LHCN-M2 (cell line): Measurements from ENCODE around the gene KIF4A. TPM values are rescaled to one million over a fixed set of nuclear protein-coding genes. Genes with fewer than 3 reads are reported as not detected.
A peak's percentile ranks its signal among the peaks of the same experiment; 100 is the strongest.
"Not testable (repeated sequence)": the region's sequence is repeated elsewhere in the genome, so short reads cannot be mapped to it uniquely, and the experiment has no call there.

Experiments used
- DNase-seq: peaks from one replicate; pipeline ENCODE4 v3.0.0-alpha.2; 2012; ENCODE audit warnings: low read depth
- total RNA-seq: library from RNA; depleted of rRNA; stranded (reverse); fragments of >200 nt; gene quantifications from 2 replicates; pipeline ENCODE4 v1.2.3, GENCODE V29; 2014

KIF4A gene
- total RNA-seq, 1 experiment from 2014 or later, result 42.1 TPM

DNA sequence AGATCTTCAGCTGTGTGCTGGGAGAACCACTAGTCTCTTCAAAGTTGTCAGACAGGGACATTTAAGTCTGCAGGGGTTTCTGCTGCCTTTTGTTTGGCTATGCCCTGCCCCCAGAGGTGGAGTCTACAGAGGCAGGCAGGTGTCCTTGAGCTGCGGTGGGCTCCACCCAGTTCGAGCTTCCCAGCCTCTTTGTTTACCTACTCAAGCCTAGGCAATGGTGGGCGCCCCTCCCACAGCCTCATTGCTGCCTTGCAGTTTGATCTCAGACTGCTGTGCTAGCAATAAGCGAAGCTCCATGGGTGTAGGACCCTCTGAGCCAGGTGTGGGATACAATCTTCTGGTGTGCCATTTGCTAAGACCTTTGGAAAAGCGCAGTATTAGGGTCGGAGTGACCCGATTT, 78.8 kb downstream of the KIF4A start:
- DNase-seq, result not testable (repeated sequence)

DNA sequence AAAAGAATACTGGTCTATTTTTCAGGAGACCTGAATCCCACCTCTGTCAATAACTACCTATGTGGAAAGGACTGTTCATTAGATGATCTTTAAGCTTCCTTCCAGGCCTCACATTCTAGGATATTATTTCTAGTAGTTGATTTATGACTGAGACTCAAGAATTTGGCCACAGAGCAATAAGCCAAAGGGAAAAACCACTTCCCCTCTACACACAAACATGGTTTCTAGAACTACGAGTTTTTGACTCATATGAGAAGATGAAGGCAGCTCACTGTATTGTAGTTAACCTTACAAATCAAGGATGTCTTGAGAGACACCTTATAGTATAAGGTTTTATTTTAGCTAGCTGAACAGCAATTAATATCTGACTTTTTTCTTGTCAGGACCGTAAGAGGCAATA, 96.3 kb downstream of the KIF4A start:
- no peak for DNase-seq

DNA sequence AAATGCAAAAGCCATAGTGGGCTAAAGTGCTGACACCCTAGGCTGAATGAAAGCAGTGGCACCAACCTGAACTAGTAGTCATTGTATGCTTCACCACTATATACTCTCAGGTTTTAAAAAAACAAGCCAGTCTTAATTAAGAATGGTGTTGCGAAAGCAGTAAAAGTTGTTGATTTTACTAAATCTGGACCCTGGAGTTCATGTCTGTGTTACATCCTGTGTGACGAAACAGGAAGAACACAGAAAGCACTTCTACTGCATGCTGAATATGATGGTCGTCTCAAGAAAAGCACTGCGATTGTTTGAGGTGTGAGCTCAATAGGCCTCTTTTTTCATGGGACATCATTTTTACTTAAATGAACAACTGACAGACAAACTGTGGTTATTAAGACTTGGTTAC, 109.0 kb downstream of the KIF4A start:
- DNase-seq, result peak; percentile 3

DNA sequence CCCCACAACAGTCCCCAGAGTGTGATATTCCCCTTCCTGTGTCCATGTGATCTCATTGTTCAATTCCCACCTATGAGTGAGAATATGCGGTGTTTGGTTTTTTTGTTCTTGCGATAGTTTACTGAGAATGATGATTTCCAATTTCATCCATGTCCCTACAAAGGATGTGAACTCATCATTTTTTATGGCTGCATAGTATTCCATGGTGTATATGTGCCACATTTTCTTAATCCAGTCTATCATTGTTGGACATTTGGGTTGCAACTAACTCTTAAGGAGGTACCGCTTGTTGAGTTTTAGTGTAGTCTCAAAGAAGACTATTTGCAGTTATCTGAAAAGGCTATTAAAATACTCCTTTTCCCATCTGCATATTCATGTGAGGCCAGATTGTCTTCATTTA, 110.3 kb downstream of the KIF4A start:
- not testable (repeated sequence) for DNase-seq

DNA sequence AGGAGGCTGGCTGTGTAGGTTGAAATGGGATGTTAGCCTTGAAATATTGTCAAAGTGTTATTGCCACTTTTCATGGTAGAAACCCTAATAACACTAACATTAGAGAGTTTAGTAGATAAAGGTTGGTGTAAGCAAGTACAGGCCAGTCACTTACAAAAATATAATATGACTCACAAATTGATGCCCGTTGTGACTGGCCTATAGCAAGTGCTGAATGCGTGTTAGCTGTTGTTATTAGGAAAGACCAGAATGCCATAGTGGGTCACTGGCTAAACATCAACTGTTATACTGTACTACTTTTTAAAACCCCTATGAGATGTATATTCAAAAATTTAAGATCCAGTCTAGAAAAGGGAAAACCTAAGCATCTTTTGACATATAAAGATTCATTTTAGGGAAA, 112.8 kb downstream of the KIF4A start:
- no peak for DNase-seq

DNA sequence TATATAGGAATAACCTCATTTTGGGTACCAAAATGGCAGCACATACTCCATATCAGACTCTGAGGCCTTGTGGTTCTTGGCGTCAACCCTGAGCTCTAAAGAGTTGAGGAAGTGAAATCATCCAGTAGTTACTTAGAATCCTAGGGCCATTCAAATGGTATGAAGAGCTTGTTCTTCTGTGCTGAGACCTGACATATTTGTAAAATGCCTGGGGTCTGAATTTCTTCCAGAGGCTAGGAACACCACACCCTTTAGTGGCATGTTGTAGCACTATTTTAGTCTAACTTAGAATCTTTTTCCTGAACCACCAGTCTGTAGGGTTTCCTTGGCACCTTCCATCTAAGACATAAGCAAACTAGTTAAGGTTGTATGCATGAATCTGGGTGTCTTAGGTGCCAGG, 115.1 kb downstream of the KIF4A start:
- DNase-seq, result no peak

DNA sequence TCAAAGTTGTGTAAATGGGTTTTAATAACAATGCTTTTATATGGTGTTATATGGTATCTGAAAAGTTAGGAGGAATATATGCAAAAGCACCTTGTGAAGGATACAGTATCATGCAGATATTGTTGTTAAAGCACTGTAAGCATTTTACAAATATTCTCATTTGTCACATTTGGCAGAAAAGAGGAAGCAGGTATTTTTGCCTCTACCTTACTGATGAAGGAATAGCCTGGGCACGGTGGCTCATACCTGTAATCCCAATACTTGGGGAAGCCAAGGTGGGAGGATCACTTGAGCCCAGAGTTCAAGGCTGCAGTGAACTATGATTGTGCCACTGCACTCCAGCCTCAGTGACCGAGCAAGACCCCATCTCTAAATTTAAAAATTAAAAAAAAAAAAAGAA, 121.0 kb downstream of the KIF4A start:
- no peak for DNase-seq

DNA sequence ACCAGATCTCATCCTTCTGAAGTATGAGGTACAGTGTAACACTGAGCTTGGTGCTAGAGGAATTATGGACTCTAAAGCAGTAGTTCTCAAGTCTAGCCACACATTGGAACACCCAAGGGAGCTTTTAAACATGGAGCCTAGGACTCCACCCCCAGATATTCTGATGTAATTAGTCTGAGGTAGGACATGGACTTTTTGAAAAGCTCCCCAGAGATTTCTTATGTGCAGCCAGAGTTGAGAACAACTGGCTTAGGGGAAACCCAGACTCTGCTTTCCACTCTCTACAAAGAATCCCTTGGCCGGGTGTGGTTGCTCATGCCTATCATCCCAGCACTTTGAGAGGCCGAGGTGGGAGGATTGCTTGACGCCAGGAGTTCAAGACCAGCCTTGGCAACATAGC, 121.6 kb downstream of the KIF4A start:
- DNase-seq, result peak; percentile 5

DNA sequence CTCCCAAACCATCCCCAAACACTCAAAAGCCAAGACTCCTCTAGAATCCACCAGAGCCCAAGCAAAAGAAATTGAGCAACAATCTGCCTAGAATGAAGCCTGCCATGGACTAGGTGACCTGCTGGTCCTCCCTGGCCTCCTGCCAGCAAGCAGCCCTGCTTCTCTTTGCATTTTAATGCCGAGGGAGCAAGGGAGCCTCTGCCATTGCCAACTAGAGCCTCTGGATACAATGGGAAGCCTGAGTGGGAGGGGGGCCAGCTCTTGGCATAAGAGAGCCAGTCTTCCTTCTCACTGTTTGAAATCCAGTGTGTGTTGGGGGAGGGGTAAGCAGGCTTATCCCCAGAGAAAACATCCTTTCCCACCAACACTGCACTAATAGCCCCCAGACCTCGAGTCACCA, 131.7 kb downstream of the KIF4A start:
- no peak for DNase-seq

DNA sequence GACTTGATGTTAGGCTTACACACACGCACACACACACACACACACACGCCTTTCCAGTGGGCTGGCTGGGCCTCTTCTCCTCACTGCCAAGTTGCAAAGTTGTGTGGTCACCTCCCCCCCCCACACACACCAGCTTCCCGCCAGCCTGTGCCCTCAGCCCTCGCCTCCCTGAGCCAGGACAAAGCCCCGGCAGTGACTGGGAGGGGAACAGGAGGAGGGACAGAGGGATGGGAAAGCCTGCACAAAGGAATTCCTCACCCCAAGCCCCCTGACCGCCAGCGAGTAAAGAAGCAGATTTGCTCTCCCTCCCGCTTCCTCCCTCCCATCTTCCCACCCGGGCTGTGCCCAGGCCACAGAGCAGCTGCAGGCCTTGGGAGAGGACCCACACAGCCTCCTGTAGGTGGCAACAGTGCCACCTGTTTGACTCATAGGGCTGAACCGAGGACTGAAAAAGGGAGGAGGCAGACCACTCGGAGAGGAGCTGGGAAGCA, 133.0 kb downstream of the KIF4A start, which contains the start of gene GDPD2:
Gene GDPD2 (plus strand): TSS at position 464 of the 491 bp plus-strand sequence. CDS start 1,671 bp downstream, outside the sequence.
- DNase-seq, result peak; percentile 14

DNA sequence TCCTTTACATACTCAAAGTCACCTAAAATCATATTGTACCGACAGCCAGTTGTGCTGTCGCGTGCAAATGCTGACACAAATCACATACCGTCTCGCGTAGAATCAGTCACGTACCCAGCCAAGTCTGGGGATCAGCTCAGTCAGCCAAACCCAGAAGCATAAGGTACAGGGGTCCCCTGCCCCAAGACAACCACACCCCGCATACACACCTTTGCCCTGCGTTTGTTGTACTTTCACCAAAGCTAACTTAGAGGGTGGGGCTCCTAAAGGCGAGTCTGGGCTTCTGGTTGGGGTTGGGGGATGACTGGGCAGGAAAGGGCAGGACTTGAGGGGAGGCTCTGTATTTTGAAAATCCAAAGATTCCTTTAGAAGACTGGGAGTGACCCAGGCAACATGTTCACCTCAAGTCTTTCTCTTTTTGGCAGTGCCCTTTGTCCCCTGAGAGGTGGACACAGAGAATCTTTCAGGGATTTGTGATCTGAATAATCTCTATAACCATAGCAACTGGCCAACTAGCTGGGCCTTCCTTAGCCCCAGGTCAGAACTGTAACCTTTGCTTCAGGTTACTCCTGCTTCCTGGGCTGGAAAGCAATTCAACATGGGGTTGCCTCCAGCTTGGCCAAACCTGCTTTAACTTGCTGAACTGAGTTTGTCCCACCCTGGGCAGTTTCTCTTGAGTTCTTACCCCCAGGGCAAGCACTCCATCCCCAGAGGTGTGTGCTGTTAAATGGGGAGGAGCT, 134.2 kb downstream of the KIF4A start:
- DNase-seq, result no peak

DNA sequence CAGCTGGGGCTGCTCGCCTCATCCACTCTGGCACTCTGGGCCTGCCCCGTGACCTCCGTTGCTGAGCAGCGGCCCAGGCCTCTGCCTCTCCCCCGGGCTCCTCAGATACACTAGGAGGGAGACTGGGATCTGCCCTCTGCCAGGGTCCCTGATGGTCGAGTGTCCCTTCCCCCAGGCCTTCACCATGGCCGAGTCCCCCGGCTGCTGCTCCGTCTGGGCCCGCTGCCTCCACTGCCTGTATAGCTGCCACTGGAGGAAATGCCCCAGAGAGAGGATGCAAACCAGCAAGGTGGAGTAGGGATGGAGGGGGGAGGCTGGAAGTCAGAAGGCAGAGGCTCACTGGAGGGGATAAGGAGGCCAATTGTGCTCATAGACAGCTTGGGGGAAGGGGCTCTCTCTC, 134.9 kb downstream of the KIF4A start:
- DNase-seq, result no peak

DNA sequence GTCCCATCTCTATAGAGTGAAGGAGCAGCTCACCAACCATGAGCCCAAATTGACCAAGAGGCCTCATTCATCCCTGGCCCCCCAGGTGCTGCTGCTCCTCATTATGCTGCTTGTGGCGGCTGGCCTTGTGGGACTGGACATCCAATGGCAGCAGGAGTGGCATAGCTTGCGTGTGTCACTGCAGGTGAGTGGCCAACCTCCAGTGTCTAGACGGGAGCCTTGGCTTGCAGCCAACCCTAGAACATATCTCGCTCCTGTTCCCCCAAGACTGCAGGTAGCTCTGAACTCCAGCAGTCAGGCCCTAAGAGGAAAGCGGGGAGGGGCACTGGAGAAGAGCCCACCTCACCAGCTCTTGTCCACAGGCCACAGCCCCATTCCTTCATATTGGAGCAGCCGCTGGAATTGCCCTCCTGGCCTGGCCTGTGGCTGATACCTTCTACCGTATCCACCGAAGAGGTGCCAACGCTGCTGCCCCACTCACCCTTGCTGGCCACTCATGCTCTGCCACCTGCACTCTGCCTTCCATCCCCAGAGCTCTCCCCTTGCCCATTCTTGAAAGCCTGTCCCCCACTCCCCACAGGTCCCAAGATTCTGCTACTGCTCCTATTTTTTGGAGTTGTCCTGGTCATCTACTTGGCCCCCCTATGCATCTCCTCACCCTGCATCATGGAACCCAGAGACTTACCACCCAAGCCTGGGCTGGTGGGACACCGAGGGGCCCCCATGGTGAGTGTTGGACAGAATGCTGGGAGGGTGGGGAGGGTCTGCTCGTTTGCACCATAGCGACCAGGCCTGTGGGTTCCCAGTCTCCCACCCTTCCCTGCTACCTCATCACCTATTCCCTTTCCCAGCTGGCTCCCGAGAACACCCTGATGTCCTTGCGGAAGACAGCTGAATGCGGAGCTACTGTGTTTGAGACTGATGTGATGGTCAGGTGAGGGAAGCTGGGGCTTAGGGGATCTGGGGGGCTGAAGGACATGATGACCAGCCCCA, 136.7 kb downstream of the KIF4A start:
- DNase-seq, result no peak

DNA sequence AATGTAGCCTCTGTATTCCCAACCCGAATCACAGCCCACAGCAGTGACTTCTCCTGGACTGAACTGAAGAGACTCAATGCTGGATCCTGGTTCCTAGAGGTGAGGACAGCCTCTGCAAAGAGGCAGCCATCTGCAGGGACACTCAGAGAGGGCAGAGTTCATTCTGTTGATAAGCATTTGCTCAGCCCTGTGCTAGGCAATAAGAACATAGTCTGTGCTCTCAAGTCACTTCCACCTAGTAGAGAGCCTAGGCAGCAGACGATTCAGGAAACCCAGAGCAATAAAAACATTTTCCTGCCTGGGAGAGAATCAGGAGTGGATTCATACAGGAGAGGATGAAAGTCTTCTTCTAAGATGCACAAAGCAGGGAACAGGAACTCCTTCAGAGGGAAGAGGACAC, 137.5 kb downstream of the KIF4A start:
- DNase-seq, result no peak

DNA sequence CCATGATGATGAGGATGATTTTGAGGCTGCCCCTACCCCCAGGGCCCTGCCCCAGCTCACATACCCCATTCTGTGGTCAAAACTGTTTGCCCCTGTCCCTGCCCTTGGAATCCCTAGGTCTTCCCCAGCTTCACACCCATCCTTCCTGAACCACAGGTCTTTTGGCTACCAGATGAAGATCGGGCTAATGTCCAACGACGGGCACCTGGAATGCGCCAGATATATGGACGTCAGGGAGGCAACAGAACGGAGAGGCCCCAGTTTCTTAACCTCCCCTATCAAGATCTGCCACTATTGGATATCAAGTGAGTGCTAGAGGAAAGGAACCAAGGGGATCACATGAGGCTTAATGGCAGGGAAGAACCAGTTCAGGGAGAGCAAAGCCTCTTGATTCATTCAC, 139.9 kb downstream of the KIF4A start:
- DNase-seq, result no peak

DNA sequence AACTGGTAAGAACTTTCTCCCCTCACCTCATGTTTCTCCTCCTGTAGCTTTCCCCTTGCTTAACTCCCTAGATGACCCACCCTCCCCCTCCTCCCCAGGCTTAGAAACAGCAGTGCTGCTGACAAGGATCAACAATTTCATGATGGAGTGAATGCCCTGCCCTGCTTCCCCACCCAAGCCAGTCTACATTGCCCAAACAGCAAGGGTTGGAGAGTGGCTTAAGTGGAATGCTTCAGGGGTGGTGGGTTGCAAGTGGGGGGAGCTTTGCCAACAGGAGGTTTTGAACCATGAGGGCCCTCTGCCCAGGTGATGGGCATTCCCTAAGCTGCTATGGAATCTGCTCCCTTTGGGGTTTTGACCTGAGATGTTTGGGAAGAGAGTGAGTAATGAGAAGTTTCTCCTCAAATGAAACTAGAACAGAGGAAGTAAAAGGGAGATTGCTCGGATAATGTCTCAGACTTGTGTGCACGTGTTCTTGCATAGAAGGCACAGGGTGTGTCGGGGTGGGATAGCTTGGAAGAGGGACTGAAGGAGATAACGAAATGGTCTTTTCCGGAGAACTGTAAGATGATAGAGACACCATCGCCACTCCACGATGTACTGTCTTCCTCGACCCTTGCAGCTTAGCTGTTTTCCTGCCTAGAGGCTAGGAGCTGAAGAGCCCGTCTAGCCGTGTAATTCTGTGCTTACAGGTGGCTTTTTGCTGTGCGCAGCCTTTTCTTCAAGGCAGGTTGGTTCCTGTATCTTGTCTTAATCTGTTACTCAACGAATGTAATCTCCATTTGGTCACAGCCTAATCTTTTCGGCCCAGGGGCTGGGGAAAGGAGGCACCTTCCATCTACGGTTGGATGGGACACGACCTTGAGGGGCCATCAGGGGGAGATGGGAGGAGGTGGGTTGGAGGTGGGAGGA, 143.3 kb downstream of the KIF4A start:
- no peak for DNase-seq

DNA sequence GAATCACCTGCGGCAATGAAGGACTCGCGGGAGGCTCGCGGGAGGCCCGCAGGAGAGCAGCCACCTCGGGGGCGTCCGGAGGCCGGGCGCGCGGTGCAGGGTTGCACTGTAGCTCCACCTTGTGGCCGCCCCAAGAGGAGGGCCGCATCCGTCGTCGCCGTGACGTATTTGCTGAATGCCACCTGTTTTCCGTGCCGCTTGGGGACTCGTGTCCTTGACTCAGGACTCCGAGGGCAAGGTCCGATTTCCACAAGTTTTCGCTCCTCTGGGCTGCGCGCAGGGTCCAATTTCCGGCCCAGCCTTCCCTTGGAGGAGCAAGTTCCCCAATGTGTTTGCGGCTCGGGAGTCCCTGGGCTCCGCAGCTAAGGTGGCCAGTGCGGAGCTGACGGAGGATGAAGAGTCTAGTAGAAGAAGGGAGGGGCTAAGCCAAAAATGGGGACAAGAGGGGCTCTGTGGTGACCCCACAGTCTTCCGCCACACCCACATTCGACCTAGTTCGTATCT, 144.0 kb downstream of the KIF4A start:
- peak; percentile 44 for DNase-seq

DNA sequence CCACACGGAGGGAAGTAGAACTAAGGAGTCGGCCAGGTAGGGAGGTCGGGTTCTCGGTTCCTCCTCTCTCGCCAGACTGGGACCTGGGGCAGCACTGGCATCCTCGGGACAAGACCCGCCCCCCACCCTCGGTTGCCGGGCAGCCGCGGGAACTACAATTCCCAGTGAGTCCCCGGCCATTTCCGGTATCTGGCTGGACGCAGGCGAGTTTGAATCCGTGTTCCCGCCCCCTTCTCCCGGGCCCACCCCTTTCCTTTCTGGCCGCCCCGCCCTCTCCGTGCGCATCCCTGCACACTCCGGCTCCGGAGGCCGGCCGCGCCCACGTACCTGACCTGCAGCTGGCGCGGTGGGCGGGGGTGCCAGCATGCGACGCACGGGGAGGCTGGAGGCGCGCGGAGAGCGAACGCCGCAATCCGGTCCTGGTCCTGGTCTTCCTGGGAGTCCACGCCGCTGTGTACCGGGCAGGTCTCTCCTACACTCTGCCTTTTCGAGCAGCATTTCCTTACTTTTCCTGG, 144.5 kb downstream of the KIF4A start:
- peak; percentile 74 for DNase-seq

DNA sequence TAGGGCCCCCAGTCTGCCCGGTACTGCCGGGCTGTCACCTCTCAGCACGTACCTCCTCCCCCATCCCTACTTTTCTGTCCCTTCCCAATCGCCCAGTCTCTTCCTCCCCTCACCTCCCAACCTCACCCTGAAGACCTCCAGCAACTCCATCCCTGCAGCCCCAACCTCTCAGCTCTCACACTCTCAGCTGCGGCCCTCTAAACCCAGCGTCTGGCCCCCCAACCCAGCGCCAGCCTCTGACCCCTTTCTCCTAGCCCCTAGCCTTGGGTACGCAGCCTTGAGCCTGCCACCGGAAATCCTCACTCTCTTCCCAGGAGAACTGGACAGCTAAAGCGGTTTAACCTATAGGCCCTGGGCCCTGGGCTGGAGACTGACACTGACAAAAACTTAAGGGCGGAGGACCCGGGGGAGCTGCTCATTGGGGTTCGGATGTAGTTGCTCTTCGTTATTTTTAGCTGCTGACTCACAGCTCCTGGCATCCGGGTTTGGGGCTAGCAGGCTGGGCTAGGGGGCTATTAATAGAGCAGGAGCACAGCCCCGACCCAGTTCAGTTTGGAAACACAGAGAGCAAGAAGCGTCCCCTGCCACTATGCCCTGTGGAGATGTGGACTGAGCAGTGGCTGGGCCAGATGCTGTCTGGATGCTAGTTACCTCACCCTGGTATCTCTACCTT, 145.1 kb downstream of the KIF4A start:
- DNase-seq, result peak; percentile 79

DNA sequence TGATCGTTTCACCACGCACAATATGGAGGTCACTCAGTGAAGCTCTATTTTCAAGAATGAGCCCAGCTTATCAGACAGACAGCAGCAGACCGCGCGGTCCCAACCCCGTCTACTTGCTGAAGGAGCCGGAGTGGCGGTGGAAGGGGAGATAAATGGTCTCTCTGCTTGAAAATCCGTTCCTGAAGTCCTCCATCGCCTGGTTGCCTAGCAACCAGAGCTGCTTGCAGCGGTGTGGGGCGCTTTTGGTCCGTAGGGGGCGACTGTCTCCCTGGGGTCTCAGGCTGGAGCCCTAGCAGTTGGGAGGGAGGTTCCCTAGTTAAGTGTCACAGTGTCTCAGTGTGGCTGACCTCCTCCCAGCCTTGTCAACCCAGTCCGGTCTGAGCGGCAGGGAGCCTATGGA, 146.4 kb downstream of the KIF4A start:
- DNase-seq, result no peak
